ENCODE data around the gene LPIN2.
"Not testable (repeated sequence)": the region's sequence is repeated elsewhere in the genome, so short reads cannot be mapped to it uniquely, and the experiment has no call there.

The LPIN2 gene

DNA sequence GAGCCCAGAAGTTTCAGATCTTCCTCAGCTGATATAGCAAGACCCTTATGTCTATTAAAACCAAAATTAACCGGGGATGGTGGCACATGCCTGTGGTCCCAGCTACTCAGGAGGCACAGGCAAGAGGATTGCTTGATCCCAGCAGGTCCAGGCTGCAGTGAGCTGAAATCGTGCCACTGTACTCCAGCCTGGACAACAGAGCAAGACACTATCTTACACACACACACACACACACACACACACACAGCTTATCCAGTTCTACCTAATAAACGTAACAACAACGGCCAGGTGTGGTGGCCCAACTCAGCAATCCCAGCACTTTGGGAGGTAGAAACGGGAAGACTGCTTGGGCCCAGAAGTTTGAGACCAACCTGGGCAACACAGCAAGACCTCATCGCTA is 7.5 kb downstream of the LPIN2 start:
- no peak for DNase-seq

GRCh38 chr18:3003766-3004165 is 9.2 kb downstream of the LPIN2 start:
- not testable (repeated sequence) for DNase-seq

DNA sequence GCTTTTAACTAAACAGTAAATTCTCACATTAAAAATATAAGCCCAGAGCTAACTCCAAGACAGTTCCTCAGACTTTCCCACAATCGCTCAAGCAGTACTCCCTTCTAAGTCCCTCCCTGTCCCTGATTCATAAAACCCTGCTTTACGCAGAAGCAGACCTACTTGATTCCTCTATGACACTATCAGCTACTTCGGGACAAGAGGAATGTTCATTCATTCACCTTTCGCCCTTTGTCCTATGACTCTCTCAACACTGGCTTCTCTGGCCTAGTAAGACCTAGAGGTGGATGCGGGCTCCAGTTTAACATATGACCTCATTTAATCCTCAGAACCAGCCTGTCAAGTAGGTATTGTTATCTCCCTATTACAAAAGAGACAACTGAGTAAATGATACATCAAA is 10.2 kb downstream of the LPIN2 start:
- DNase-seq = no peak

DNA sequence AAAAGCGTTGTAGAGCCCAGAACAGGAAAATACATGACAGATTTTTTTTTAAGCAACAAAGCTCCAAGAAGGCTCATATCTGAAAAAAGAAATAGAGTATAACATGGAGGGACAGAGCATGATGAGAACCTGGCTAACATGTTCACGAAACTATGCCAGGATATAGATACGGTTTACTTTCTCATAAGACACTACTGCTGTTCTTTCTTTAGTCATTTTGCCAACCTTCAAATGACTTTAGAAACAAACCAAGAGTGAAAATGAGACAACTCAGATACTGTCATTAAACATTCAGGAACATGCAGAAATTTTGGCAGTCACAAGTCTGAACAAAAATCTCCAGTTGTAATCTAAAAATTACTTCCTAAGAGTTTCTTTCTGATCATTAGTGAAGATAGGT is 14.3 kb downstream of the LPIN2 start:
- DNase-seq = no peak

DNA sequence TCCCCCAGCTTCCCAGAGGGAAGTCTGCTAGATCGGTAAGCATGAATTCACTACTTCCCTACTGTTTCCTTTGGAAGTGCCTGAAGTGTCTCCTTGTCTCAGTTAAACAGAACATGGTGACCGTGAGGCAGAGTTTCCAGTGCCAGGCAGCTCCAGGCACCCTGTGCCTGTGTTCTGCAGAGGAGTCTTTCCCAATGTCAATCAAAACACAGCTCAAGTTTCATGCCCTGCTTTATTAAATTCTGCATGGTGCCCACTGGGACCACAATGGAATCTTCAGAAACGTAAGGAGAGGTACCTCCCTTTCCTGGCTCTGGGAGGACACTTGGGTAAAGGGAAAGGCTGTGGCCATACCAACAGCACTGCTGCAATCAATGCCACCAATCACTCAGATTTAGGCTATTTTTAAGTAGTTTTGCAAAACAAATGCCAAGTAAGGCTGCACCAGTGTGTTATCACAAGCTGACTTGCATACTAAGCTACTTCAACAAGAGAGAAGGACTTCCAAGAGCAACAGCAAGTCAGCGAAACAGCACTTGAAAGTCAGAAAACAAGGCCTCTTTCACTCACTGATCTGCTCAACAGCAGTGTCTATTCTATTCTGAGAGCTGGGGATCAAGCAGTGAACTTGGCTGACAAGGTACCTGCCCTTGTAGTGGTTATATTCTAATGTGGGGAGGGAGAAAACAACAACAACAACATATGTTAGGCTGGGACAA is 14.9 kb downstream of the LPIN2 start:
- no peak for DNase-seq

- no peak for DNase-seq
Measured at GRCh38 chr18:2997429-2997828, 15.5 kb downstream of the LPIN2 start.

DNA sequence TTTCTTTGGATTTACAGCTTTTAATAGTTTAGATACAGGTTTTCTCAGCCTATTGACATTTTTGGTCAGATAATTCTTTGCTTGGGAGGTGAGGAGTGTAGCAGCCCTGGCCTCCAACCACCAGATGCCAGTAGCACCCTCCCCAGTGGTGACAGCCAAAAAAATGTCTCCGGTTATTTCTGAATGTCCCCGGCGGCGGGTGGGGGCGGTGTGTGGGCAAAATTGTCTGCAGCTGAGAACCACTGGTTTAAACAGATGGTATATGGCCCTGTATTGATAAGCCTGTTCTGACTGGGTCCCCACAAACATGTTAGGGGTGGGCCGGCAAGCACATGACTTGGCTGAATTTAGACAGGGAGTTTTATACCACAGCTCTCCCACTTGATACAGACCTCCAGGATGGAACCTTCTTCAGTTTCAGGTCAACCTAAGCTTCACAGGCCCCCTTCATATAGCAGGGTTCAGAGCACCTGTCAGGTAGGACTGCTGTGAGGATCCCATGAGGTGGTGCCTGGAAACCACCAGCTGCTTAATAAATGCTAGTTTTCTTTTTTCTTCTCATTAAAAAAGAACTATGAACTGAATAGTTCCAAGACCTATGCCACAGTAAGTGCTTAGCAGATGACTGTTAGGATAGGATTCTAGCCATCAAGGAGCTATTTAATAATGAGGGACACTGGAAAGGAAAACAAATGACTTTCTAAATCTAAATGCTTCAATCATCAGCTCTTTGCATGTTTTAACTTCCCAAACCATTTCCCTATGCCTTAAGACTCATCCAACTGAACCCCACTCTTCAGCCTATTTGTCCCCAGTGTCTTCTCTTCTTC is 18.1 kb downstream of the LPIN2 start:
- DNase-seq = no peak

GRCh38 chr18:2994020-2994589 is 18.8 kb downstream of the LPIN2 start:
- no peak for DNase-seq

GRCh38 chr18:2992995-2993877 is 19.7 kb downstream of the LPIN2 start:
- DNase-seq = no peak

DNA sequence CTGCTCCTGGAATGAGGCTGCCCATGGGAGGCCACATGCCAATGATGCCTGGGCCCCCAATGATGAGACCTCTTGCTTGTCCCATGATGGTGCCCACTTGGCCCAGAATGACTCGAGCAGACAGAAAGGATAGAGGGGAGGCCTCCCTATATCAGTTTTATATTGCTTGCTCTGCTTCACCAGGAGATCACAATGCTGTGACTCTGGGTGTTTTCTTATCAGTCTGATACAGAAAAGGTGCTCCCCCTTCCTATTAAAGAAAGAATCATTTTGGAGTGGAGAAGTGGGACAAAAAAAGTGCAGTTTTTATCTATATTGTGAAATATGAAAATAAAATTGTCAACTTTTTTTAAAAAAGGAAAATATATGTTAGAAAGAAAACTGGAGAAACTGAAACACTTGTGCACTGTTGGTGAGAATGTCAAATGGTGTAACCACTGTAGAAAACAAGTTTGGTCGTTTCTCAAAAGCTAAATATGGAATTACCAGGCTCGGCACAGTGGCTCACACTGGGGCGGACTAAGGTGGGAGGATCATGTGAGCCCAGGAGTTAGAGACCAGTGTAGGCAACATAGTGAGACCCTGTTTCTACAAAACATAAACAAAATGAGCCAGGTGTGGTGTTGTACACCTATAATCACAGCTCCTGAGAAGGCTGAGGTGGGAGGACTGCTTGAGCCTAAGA is 21.8 kb downstream of the LPIN2 start:
- DNase-seq = no peak

- DNase-seq = no peak
Measured at GRCh38 chr18:2987876-2988790, 24.8 kb downstream of the LPIN2 start.

DNA sequence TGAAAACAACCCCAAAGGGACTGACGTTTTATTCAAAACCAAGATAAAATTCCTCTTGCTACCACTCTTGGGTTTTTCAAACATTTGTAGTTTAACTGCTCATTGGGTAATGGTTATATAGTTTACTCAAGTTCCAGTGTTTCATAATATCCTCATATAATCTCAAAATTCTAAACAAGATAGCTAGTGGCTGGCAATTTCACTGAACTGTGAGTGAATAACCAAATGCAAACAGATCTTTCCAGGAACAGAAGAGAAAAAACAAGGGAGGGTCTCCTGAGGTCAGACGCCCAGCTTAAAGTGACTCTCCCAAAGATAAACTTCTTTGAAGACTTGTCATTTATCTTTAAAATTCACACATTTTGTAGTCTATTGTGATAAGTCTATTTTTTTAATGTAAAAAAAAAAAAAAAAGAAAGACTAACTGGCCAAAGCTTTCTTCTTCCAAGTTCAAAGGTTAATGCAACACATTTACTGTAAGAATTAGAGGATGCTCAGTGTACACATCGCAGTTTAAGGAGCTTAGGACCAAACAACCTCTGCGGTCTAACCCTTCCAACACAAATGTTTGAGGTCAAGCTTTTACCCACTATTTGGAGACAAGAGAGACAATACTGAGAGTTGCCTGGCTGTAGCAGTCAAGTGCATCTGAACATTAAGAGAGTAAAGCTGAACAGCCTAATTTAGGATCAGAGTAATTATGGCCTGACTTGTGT is 26.6 kb downstream of the LPIN2 start:
- DNase-seq = no peak

GRCh38 chr18:2985628-2986027 is 27.3 kb downstream of the LPIN2 start:
- DNase-seq = no peak

- no peak for DNase-seq
Measured at GRCh38 chr18:2984703-2985261, 28.2 kb downstream of the LPIN2 start.

- DNase-seq = no peak
Measured at GRCh38 chr18:2984091-2984490, 28.9 kb downstream of the LPIN2 start.

GRCh38 chr18:2983296-2983695 is 29.6 kb downstream of the LPIN2 start:
- DNase-seq = no peak

DNA sequence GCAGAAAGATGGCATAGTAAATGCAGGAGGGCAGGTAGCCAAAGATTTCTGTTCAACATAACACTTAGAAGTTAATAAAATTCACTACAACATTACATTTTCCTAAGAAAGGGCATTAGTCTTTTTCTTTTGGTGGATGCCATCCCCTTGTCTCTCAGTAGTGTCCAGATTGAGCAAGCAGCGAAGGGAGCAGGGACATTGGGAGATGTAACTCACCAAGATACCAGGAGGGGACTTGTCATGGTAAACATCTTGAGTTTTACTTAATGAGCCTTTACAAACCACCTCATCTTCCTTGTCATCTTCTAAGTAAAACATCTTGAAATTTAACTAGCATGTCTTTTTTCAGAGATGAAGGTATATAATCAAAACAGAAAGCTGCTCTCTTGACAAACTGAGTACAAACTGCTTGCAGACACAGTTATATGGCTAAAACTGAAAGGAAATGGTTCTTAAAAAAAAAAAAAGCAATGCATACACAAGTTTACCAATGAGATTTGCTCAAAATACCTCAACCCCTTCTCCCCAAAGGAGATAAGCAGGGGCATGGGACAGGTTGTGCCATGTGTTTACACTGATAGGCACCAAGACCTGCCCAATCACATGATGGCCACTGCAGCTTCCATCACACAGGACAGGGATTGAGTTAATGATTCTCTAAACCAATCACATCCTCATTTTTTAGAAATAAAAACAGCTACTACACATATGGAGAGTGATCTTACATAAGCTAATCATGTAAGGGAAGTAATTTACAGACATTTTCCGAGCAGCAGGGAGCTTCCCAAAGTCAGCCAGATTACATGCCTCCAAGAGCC is 30.3 kb downstream of the LPIN2 start:
- no peak for DNase-seq

DNA sequence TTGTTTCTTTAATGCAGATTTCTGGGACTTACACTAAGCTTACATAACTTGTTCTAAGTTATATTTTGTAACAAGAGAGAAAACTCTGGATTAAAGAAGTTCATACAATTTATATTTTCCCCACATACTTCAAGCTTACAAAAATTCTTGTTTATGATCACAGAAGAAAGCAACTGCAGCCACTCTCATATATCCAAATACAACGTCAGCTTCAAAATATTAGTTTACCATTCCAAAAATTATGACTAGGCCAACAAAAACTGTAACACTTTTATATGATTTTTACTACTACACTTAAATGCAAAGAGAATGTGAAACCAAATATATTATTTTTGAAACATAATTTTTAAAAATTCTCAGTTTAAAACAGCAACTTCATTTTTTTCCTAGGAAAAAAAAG is 30.9 kb downstream of the LPIN2 start:
- no peak for DNase-seq

DNA sequence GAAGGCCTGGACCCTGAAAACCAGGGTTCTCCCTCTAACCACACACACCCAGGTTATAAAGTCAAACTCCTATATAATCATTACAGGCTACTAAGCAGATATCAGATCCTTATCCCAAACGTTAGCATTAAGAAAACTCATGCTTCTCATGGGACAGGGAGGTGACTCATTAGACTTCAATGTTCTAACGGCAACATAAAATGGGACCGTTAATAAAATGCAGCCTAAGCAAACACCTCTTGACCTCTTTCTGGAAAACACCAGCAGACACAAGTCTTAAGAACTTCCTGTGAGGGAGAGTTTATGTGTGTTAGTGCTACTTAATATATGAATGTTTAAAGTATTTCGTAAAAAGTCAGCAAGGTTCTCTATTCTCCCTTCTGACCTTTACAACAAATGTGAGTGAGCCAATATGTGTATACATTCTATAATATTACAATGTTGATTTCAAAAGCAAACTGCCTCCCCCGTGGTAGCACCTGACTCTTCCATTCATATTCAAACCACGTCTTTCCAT is 31.7 kb downstream of the LPIN2 start:
- no peak for DNase-seq

Data from NCI-H2227 treated with DMSO at 0.1 percent for 48 hours (cell line).